ENCODE measurements around the gene EPS8L1. TPM values are rescaled to one million over a fixed set of nuclear protein-coding genes. Genes with fewer than 3 reads are reported as not detected.
A peak's percentile ranks its signal among the peaks of the same experiment; 100 is the strongest.

Gene EPS8L1
- total RNA-seq, 4 donors from 2014 or later, result 1.0 to 8.7 (median 1.2) TPM

GRCh38 chr19:55095260-55096060 lies 19.8 kb downstream of the EPS8L1 start:
- H3K36me3 ChIP-seq, result peaks cover 56 to 84% (median 79%) of the 10 kb centered on the region in 4 donors

GRCh38 chr19:55096061-55096701 lies 20.5 kb downstream of the EPS8L1 start:
- H3K4me1 ChIP-seq, result peaks cover 9 to 31% (median 23%) of the 10 kb centered on the region in 4 donors
- no peak overlapping the region for H3K27ac ChIP-seq (replicated peaks in 1 of 4)
- H3K4me3 ChIP-seq, result no peak overlapping the region
- DNase-seq (ENCODE audit: extremely low spot score), result no peak
- no peak for TF ChIP-seq POLR2A (IDR thresholded peaks at IDR 0.05; ENCODE audit: low read depth)
- TF ChIP-seq POLR2AphosphoS5 (IDR thresholded peaks at IDR 0.05), result no peak
- TF ChIP-seq EP300 (IDR thresholded peaks at IDR 0.05), result no peak
- TF ChIP-seq CTCF (IDR thresholded peaks at IDR 0.05), result no peak
- no peaks in the 10 kb centered on the region for H3K9me3 ChIP-seq
- H3K36me3 ChIP-seq, result peaks cover 52 to 84% (median 79%) of the 10 kb centered on the region in 4 donors
- 91% methylated on average over 1 of the region's 23 CpGs for WGBS
- H3K27me3 ChIP-seq, result no peaks in the 10 kb centered on the region
- intact Hi-C loops (cut with DNase I), result no loop called here

More at GRCh38 chr19:55095260-55096060, 19.8 kb downstream of the EPS8L1 start:
- WGBS, result 92% methylated on average over 15 of the region's 23 CpGs
- Histone ChIP-seq H3K27ac (replicated peaks in 1 of 4) (no peak overlapping the region), H3K9me3 (no peaks in the 10 kb centered on the region), H3K4me3 (no peak overlapping the region), H3K4me1 (peaks cover 9 to 24% (median 21%) of the 10 kb centered on the region in 4 donors), H3K27me3 (no peaks in the 10 kb centered on the region)
- intact Hi-C loops (cut with DNase I), result no loop called here
- TF ChIP-seq EP300 (IDR thresholded peaks at IDR 0.05) (no peak), POLR2AphosphoS5 (IDR thresholded peaks at IDR 0.05) (no peak), POLR2A (IDR thresholded peaks at IDR 0.05; ENCODE audit: low read depth) (no peak), CTCF (IDR thresholded peaks at IDR 0.05) (no peak)
- no peak for DNase-seq (ENCODE audit: extremely low spot score)

DNA sequence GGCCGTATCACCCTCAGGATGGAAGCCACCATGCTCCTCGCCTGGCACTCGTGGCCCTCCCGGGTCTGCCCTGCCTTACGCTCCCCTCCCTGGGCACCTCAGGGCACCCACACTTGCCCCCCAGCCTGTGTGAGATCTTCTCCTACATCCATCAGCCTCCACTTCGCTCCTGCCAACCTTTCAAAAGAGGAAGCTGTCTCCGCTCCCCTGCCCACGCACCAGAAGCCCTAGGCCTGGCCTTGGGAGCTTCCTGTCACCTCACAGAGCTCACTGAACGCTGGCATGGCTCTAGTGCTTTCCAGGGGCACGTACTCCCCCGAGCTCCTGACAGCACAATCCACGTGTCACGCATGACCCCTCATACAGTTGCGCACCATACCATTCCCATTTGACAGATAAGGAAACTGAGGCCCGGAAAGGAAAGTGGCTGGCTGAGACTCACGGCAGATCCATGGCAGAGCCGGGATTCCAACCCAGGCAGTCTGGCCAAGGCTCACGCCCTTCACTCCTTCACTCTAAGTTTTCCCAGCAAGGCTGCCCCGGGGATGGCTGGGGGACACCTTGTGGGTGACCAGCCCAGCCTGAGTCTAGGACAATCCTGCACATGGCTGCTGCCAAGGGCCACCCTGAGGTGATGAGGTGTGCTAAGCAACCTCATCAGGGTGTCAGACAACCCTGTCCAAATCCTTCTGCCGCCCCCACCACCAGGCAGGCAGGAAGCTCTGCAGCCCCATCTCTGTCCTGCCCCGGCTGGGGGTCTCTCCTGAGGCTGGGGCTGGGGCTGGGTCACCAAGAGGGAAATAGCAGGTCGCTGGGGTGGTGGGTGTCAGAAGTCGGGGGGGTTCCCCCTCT lies 22.4 kb downstream of the EPS8L1 start:
- intact Hi-C loops (cut with DNase I), result no loop called here
- no peak for TF ChIP-seq CTCF (IDR thresholded peaks at IDR 0.05)
- Histone ChIP-seq H3K4me1 (peaks cover 9 to 31% (median 23%) of the 10 kb centered on the region in 4 donors), H3K27ac (replicated peaks in 1 of 4) (no peak overlapping the region), H3K9me3 (peaks cover 0 to 2% (median 1%) of the 10 kb centered on the region in 4 donors), H3K27me3 (no peaks in the 10 kb centered on the region), H3K4me3 (no peak overlapping the region), H3K36me3 (peaks cover 50 to 84% (median 78%) of the 10 kb centered on the region in 4 donors)
- WGBS, result 84% methylated on average over 20 of the region's 23 CpGs
- no peak for DNase-seq (ENCODE audit: extremely low spot score)

- peaks cover 56 to 91% (median 85%) of the 10 kb centered on the region in 4 donors for H3K36me3 ChIP-seq
Observed at GRCh38 chr19:55098716-55099556, 23.3 kb downstream of the EPS8L1 start.

More at GRCh38 chr19:55098716-55099556, 23.3 kb downstream of the EPS8L1 start:
- H3K9me3 ChIP-seq, result peaks cover 0 to 6% (median 2%) of the 10 kb centered on the region in 4 donors
- no peak for DNase-seq (ENCODE audit: extremely low spot score)
- H3K4me1 ChIP-seq, result peaks cover 9 to 31% (median 23%) of the 10 kb centered on the region in 4 donors
- H3K4me3 ChIP-seq, result no peak overlapping the region
- WGBS, result 78% methylated on average over 24 of the region's 27 CpGs
- H3K27me3 ChIP-seq, result no peaks in the 10 kb centered on the region
- intact Hi-C loops (cut with DNase I), result no loop called here
- H3K27ac ChIP-seq (replicated peaks in 1 of 4), result peak overlapping the region in 3 of 4 donors; percentile 30 to 38 (median 34)
- TF ChIP-seq CTCF (IDR thresholded peaks at IDR 0.05) (no peak), EP300 (IDR thresholded peaks at IDR 0.05) (no peak), POLR2AphosphoS5 (IDR thresholded peaks at IDR 0.05) (no peak), POLR2A (IDR thresholded peaks at IDR 0.05; ENCODE audit: low read depth) (no peak)
